H9 (cell line): ENCODE measurements around the gene TACR1. TPM values are rescaled to one million over a fixed set of nuclear protein-coding genes. Genes with fewer than 3 reads are reported as not detected.

Experiments used
- DNase-seq: peaks from one replicate; pipeline ENCODE4 v3.0.0-alpha.2; 2017
- H2AFZ ChIP-seq: one replicate; pipeline ENCODE4 v1.6.1; 2013; ENCODE audit warnings: mild to moderate bottlenecking, low read length, control low read depth, moderate library complexity
- H2AK5ac ChIP-seq: 2 replicates; pipeline ENCODE4 v1.6.1; 2013; ENCODE audit warnings: low read length, control low read depth, mixed read lengths; ENCODE audit not compliant: insufficient read length
- H2BK120ac ChIP-seq: one replicate; pipeline ENCODE4 v1.6.1; 2013; ENCODE audit warnings: low read depth, mild to moderate bottlenecking, low read length, control low read depth, inconsistent platforms; ENCODE audit not compliant: poor library complexity, severe bottlenecking
- H2BK12ac ChIP-seq: 2 replicates; pipeline ENCODE4 v1.6.1; 2013; ENCODE audit warnings: low read length, control low read depth, mixed read lengths, low read depth; ENCODE audit not compliant: insufficient read length
- H2BK15ac ChIP-seq: 2 replicates; pipeline ENCODE4 v1.6.1; 2013; ENCODE audit warnings: low read depth, low read length, control low read depth
- H2BK20ac ChIP-seq: one replicate; pipeline ENCODE4 v1.6.1; 2013; ENCODE audit warnings: low read depth, mild to moderate bottlenecking, low read length, control low read depth, inconsistent platforms; ENCODE audit not compliant: poor library complexity, severe bottlenecking
- H2BK5ac ChIP-seq: 2 replicates; pipeline ENCODE4 v1.6.1; 2013; ENCODE audit warnings: low read length, control low read depth, mixed read lengths; ENCODE audit not compliant: insufficient read length
- H3K14ac ChIP-seq: 2 replicates; pipeline ENCODE4 v1.6.1; 2013; ENCODE audit warnings: low read length, control low read depth; ENCODE audit not compliant: insufficient read depth
- H3K18ac ChIP-seq: 2 replicates; pipeline ENCODE4 v1.6.1; 2013; ENCODE audit warnings: low read depth, mild to moderate bottlenecking, mixed read lengths, low read length, control low read depth; ENCODE audit not compliant: insufficient read length
- H3K23ac ChIP-seq: 2 replicates; pipeline ENCODE4 v1.6.1; 2013; ENCODE audit warnings: low read length, control low read depth, mixed read lengths, low read depth; ENCODE audit not compliant: insufficient read length
- H3K23me2 ChIP-seq: 2 replicates; pipeline ENCODE4 v1.6.1; 2013; ENCODE audit warnings: low read depth, mild to moderate bottlenecking, mixed read lengths, low read length, control low read depth; ENCODE audit not compliant: insufficient read length, poor library complexity, severe bottlenecking
- H3K27ac ChIP-seq: 2 replicates; pipeline ENCODE4 v1.5.1; 2013; ENCODE audit warnings: low read length, control low read depth, mixed read lengths, low read depth; ENCODE audit not compliant: insufficient read length
- H3K27me3 ChIP-seq: 2 replicates; pipeline ENCODE4 v1.6.1; 2013; ENCODE audit warnings: low read length, control low read depth, inconsistent platforms; ENCODE audit not compliant: insufficient read depth
- H3K4ac ChIP-seq: 2 replicates; pipeline ENCODE4 v1.6.1; 2013; ENCODE audit warnings: low read depth, mild to moderate bottlenecking, control low read depth, inconsistent platforms, low read length, moderate library complexity
- H3K4me1 ChIP-seq: 2 replicates; pipeline ENCODE4 v1.6.1; 2013; ENCODE audit warnings: low read length, control low read depth, inconsistent platforms; ENCODE audit not compliant: insufficient read depth
- H3K4me2 ChIP-seq: 2 replicates; pipeline ENCODE4 v1.6.1; 2013; ENCODE audit warnings: low read length, control low read depth, mixed read lengths; ENCODE audit not compliant: insufficient read length, insufficient read depth
- H3K56ac ChIP-seq: 2 replicates; pipeline ENCODE4 v1.6.1; 2013; ENCODE audit warnings: low read depth, mild to moderate bottlenecking, mixed read lengths, low read length, control low read depth; ENCODE audit not compliant: insufficient read length
- H3K79me1 ChIP-seq: 2 replicates; pipeline ENCODE4 v1.6.1; 2013; ENCODE audit warnings: low read depth, mild to moderate bottlenecking, moderate library complexity, low read length, control low read depth, inconsistent platforms; ENCODE audit not compliant: insufficient read depth, poor library complexity, severe bottlenecking
- H3K79me2 ChIP-seq: 2 replicates; pipeline ENCODE4 v1.6.1; 2013; ENCODE audit warnings: low read length, control low read depth, inconsistent platforms; ENCODE audit not compliant: insufficient read depth
- H3K9ac ChIP-seq: 2 replicates; pipeline ENCODE4 v1.6.1; 2013; ENCODE audit warnings: low read length, control low read depth, mixed read lengths; ENCODE audit not compliant: insufficient read length; ENCODE audit errors: extremely low read depth
- H3K9me3 ChIP-seq: one replicate; pipeline ENCODE4 v1.6.1; 2013; ENCODE audit warnings: low read depth, low read length, inconsistent platforms; ENCODE audit not compliant: control insufficient read depth
- H3T11ph ChIP-seq: one replicate; pipeline ENCODE4 v1.6.1; 2013; ENCODE audit warnings: mild to moderate bottlenecking, low read length, control low read depth, inconsistent platforms
- H4K20me1 ChIP-seq: one replicate; pipeline ENCODE4 v1.6.1; 2013; ENCODE audit not compliant: control insufficient read depth, insufficient read length, insufficient read depth
- H4K5ac ChIP-seq: 2 replicates; pipeline ENCODE4 v1.6.1; 2013; ENCODE audit warnings: low read depth, mild to moderate bottlenecking, mixed read lengths, low read length, control low read depth; ENCODE audit not compliant: insufficient read length
- H4K8ac ChIP-seq: replicated peaks from 2 replicates; pipeline ENCODE4 v1.6.1; 2013; ENCODE audit warnings: low read length, control low read depth, mixed read lengths, low read depth; ENCODE audit not compliant: insufficient read length
- H4K91ac ChIP-seq: 2 replicates; pipeline ENCODE4 v1.6.1; 2013; ENCODE audit warnings: low read depth, mild to moderate bottlenecking, moderate library complexity, mixed read lengths, low read length, control low read depth; ENCODE audit not compliant: insufficient read length
- H3K27ac Mint-ChIP-seq, 3 experiments: 2 replicates in 2 of 3; 3 replicates in 1 of 3; pipeline ENCODE4 v1.8.0; 2020 to 2021; ENCODE audit warnings: mixed read lengths in 3 of 3, mild to moderate bottlenecking in 1 of 3, moderate library complexity in 1 of 3
- H3K27me3 Mint-ChIP-seq: 2 replicates; pipeline ENCODE4 v1.8.0; 2021; ENCODE audit warnings: low read depth, mild to moderate bottlenecking, moderate library complexity, mixed read lengths
- H3K36me3 Mint-ChIP-seq, 3 experiments: 2 replicates in 2 of 3; 3 replicates in 1 of 3; pipeline ENCODE4 v1.8.0; 2020 to 2021; ENCODE audit warnings: low read depth in 3 of 3, mixed read lengths in 3 of 3; ENCODE audit not compliant: insufficient read depth in 1 of 3
- H3K4me1 Mint-ChIP-seq, 2 experiments: 2 replicates each; pipeline ENCODE4 v1.8.0; 2020; ENCODE audit warnings: mixed read lengths in 2 of 2
- H3K4me3 Mint-ChIP-seq, 2 experiments: 2 replicates in 1 of 2; 3 replicates in 1 of 2; pipeline ENCODE4 v1.8.0; 2020 to 2021; ENCODE audit warnings: mild to moderate bottlenecking in 2 of 2, mixed read lengths in 2 of 2, moderate library complexity in 1 of 2
- H3K9me3 Mint-ChIP-seq, 2 experiments: 2 replicates in 1 of 2; 3 replicates in 1 of 2; pipeline ENCODE4 v1.8.0; 2020; ENCODE audit warnings: mild to moderate bottlenecking in 2 of 2, mixed read lengths in 2 of 2, moderate library complexity in 1 of 2
- CTCF ChIP-seq: fragments of 200-600 bp; sonication (generic); conservative IDR thresholded peaks from 3 replicates; pipeline ENCODE4 v1.8.0; 2021; ENCODE audit warnings: antibody characterized with exemption, mild to moderate bottlenecking
- WGBS: extraction: QIAGEN DNeasy Blood & Tissue Kit; methylation state at CpG from one replicate; pipeline ENCODE4 v1.1.7; 2013; ENCODE audit warnings: missing lambda C conversion rate, low lambda C conversion rate, mixed read lengths; ENCODE audit not compliant: insufficient read length; ENCODE audit errors: extremely low coverage; 5-methylcytosine and 5-hydroxymethylcytosine counted together
- total RNA-seq: library from RNA; stranded (reverse); gene quantifications from 2 replicates; pipeline ENCODE4 v1.2.1, GENCODE V29; 2021

The TACR1 gene
- total RNA-seq, 1 experiment from 2014 or later = 1.4 TPM

- Histone ChIP-seq H3K23ac (no peak overlapping the region), H3K27me3 (no peaks in the 10 kb centered on the region), H2BK5ac (no peak overlapping the region), H4K91ac (no peak overlapping the region), H3T11ph (no peak overlapping the region), H3K18ac (no peak overlapping the region), H3K56ac (no peak overlapping the region), H3K23me2 (no peaks in the 10 kb centered on the region), H3K14ac (no peak overlapping the region), H3K9me3 (no peaks in the 10 kb centered on the region), H3K4me2 (no peak overlapping the region), H2BK15ac (no peak overlapping the region), H2AFZ (no peak overlapping the region), H3K9ac (no peak overlapping the region), H3K79me2 (no peaks in the 10 kb centered on the region), H3K27ac (no peak overlapping the region), H2AK5ac (no peak overlapping the region), H4K5ac (no peak overlapping the region), H3K4ac (no peak overlapping the region), H4K20me1 (no peaks in the 10 kb centered on the region), H4K8ac (no peak overlapping the region), H2BK120ac (no peak overlapping the region), H3K79me1 (no peaks in the 10 kb centered on the region), H3K4me1 (no peaks in the 10 kb centered on the region), H2BK20ac (no peak overlapping the region), H2BK12ac (no peak overlapping the region)
- DNase-seq = no peak
- Mint-ChIP-seq H3K36me3 (no peaks in the 10 kb centered on the region), H3K4me3 (no peak overlapping the region), H3K9me3 (no peaks in the 10 kb centered on the region), H3K4me1 (peaks cover 7 to 10% of the 10 kb centered on the region in 2 experiments), H3K27ac (no peak overlapping the region), H3K27me3 (no peaks in the 10 kb centered on the region)
- TF ChIP-seq CTCF = no peak
- no CpG with 5 or more reads among the region's 2 CpGs for WGBS
These were observed 181.2 kb downstream of the TACR1 start for GRCh38 chr2:75018162-75018561.
